DOHH2 (cell line): ENCODE data around the gene TRIM9.

ENCODE experiments used
- CTCF ChIP-seq: fragments of 200-600 bp; sonication (generic); IDR thresholded peaks from one replicate; pipeline ENCODE4 v1.5.1; 2014; ENCODE audit warnings: antibody characterized with exemption, mild to moderate bottlenecking, low read depth, low read length; ENCODE audit not compliant: poor library complexity, severe bottlenecking
- EZH2phosphoT487 ChIP-seq: fragments of 200-600 bp; sonication (generic); IDR thresholded peaks from 2 replicates; pipeline ENCODE4 v1.6.1; 2017; ENCODE audit warnings: borderline replicate concordance, mild to moderate bottlenecking, antibody characterized with exemption, low read length, moderate library complexity, mixed read lengths

GRCh38 chr14:50997712-50998111 lies 97.2 kb downstream of the TRIM9 start:
- TF ChIP-seq CTCF (no peak), EZH2phosphoT487 (no peak)
